ENCODE data around the gene PSMD12.

Gene PSMD12

GRCh38 chr17:67297454-67297960 is 68.9 kb downstream of the PSMD12 start:
- no peak for DNase-seq

- DNase-seq: no peak
Observed at GRCh38 chr17:67294451-67295199, 71.8 kb downstream of the PSMD12 start.

GRCh38 chr17:67293251-67294203 is 72.8 kb downstream of the PSMD12 start:
- DNase-seq: peak; percentile 73 to 78

GRCh38 chr17:67290711-67291291 is 75.6 kb downstream of the PSMD12 start:
- no peak for DNase-seq

GRCh38 chr17:67290244-67290643 is 76.1 kb downstream of the PSMD12 start:
- DNase-seq: no peak

GRCh38 chr17:67289181-67289876 is 77.0 kb downstream of the PSMD12 start:
- no peak for DNase-seq
